ENCODE results near the gene CYGB.
"Not testable (repeated sequence)": the region's sequence is repeated elsewhere in the genome, so short reads cannot be mapped to it uniquely, and the experiment has no call there.

The CYGB gene

GRCh38 chr17:76519048-76519966 lies 18.2 kb downstream of the CYGB start:
- DNase-seq: no peak

- DNase-seq: no peak
These were observed 19.9 kb downstream of the CYGB start for GRCh38 chr17:76517638-76518038.

GRCh38 chr17:76515274-76515949 lies 22.1 kb downstream of the CYGB start:
- DNase-seq: no peak

- not testable (repeated sequence) for DNase-seq
These were observed 23.2 kb downstream of the CYGB start for GRCh38 chr17:76514355-76514754.

- no peak for DNase-seq
These were observed 24.2 kb downstream of the CYGB start for GRCh38 chr17:76513306-76513692.

GRCh38 chr17:76512366-76513305 lies 24.9 kb downstream of the CYGB start:
- DNase-seq: no peak

- no peak for DNase-seq
These were observed 25.7 kb downstream of the CYGB start for GRCh38 chr17:76511668-76512365.

GRCh38 chr17:76510831-76511244 lies 26.7 kb downstream of the CYGB start:
- no peak for DNase-seq

- not testable (repeated sequence) for DNase-seq
These were observed 28.9 kb downstream of the CYGB start for GRCh38 chr17:76508472-76509063.

GRCh38 chr17:76506408-76507345 lies 30.8 kb downstream of the CYGB start:
- DNase-seq: peak; percentile 34 to 71

GRCh38 chr17:76504117-76504516 lies 33.4 kb downstream of the CYGB start:
- DNase-seq: no peak

- no peak for DNase-seq
These were observed 34.9 kb downstream of the CYGB start for GRCh38 chr17:76502341-76503211.

GRCh38 chr17:76501827-76502307 lies 35.6 kb downstream of the CYGB start:
- DNase-seq: no peak

- DNase-seq: peak; percentile 50 to 74
These were observed 36.3 kb downstream of the CYGB start, which contains the start of gene RHBDF2 for GRCh38 chr17:76501018-76501826. RHBDF2 (minus strand) TSS chr17:76501423; CDS start chr17:76481524, 19,899 bp downstream.

- DNase-seq: no peak
These were observed 36.8 kb downstream of the CYGB start for GRCh38 chr17:76500747-76501017.

GRCh38 chr17:76500074-76500746 lies 37.3 kb downstream of the CYGB start:
- DNase-seq: no peak

- DNase-seq: no peak
These were observed 38.2 kb downstream of the CYGB start for GRCh38 chr17:76499267-76499667.

- no peak for DNase-seq
These were observed 38.6 kb downstream of the CYGB start for GRCh38 chr17:76498876-76499251.
